PC-9 (cell line): ENCODE measurements around the gene FNDC1.

Experiments used
- CTCF ChIP-seq: fragments of 200-600 bp; sonication (generic); conservative IDR thresholded peaks from 2 replicates; pipeline ENCODE4 v1.6.1; 2017; ENCODE audit warnings: mixed run types, antibody characterized with exemption, mild to moderate bottlenecking, moderate library complexity
- EZH2 ChIP-seq: fragments of 200-600 bp; sonication (generic); IDR thresholded peaks from 2 replicates; pipeline ENCODE4 v1.8.0; 2017; ENCODE audit warnings: antibody characterized with exemption, low read depth

GRCh38 chr6:159232106-159232645 lies 63.0 kb downstream of the FNDC1 start:
- TF ChIP-seq CTCF (no peak), EZH2 (no peak)
